Fibroblast of the aortic adventitia (primary cell): ENCODE data around the gene NMNAT2. TPM values are rescaled to one million over a fixed set of nuclear protein-coding genes. Genes with fewer than 3 reads are reported as not detected.
"Not testable (repeated sequence)": the region's sequence is repeated elsewhere in the genome, so short reads cannot be mapped to it uniquely, and the experiment has no call there.

ENCODE experiments used
- DNase-seq: peaks from one replicate; pipeline ENCODE4 v3.0.0-alpha.2; 2010; ENCODE audit warnings: low read depth
- H3K4me3 ChIP-seq: 2 replicates; pipeline ENCODE4 v1.5.1; 2011; ENCODE audit warnings: low read depth, mild to moderate bottlenecking, control low read depth, low read length, moderate library complexity
- CTCF ChIP-seq: IDR thresholded peaks from 2 replicates; pipeline ENCODE4 v1.5.1; 2011; ENCODE audit warnings: mild to moderate bottlenecking, low read length, control low read depth, inconsistent platforms; ENCODE audit not compliant: insufficient read depth
- total RNA-seq: library from RNA; depleted of rRNA; stranded (reverse); fragments of >200 nt; gene quantifications from 2 replicates; pipeline ENCODE4 v1.2.3, GENCODE V29; 2012; ENCODE audit warnings: low replicate concordance

NMNAT2 gene
- total RNA-seq, 1 donor = 3.4 TPM

- TF ChIP-seq CTCF = no peak
- DNase-seq = no peak
Measured at GRCh38 chr1:183276386-183277080, 141.6 kb downstream of the NMNAT2 start.

GRCh38 chr1:183275322-183275721, 142.9 kb downstream of the NMNAT2 start:
- no peak for DNase-seq
- TF ChIP-seq CTCF = no peak
- no peak overlapping the region for H3K4me3 ChIP-seq

More at GRCh38 chr1:183276386-183277080, 141.6 kb downstream of the NMNAT2 start:
- H3K4me3 ChIP-seq = no peak overlapping the region

GRCh38 chr1:183274836-183275235, 143.3 kb downstream of the NMNAT2 start:
- no peak for TF ChIP-seq CTCF
- no peak overlapping the region for H3K4me3 ChIP-seq
- DNase-seq = no peak

- not testable (repeated sequence) for DNase-seq, H3K4me3 ChIP-seq
Measured at GRCh38 chr1:183273984-183274383, 144.2 kb downstream of the NMNAT2 start.

- no peak overlapping the region for H3K4me3 ChIP-seq
- TF ChIP-seq CTCF = no peak
- peak; percentile 78 for DNase-seq
Measured at GRCh38 chr1:183273300-183273699, 144.9 kb downstream of the NMNAT2 start.

- H3K4me3 ChIP-seq = no peak overlapping the region
- TF ChIP-seq CTCF = no peak
- DNase-seq = peak; percentile 96
Measured at GRCh38 chr1:183272390-183272848, 145.8 kb downstream of the NMNAT2 start.

GRCh38 chr1:183270541-183271141, 147.5 kb downstream of the NMNAT2 start:
- DNase-seq = peak; percentile 98
- H3K4me3 ChIP-seq = no peak overlapping the region
- no peak for TF ChIP-seq CTCF
